HG02759 (cell line): ENCODE results near the gene GJA8.
"Not testable (repeated sequence)": the region's sequence is repeated elsewhere in the genome, so short reads cannot be mapped to it uniquely, and the experiment has no call there.

Experiments
- ATAC-seq: cut with Tn5 transposase; IDR thresholded peaks from one replicate; pipeline ENCODE4 v1.9.1; 2021; ENCODE audit warnings: mild to moderate bottlenecking, moderate library complexity; ENCODE audit not compliant: unreplicated experiment

The GJA8 gene

DNA sequence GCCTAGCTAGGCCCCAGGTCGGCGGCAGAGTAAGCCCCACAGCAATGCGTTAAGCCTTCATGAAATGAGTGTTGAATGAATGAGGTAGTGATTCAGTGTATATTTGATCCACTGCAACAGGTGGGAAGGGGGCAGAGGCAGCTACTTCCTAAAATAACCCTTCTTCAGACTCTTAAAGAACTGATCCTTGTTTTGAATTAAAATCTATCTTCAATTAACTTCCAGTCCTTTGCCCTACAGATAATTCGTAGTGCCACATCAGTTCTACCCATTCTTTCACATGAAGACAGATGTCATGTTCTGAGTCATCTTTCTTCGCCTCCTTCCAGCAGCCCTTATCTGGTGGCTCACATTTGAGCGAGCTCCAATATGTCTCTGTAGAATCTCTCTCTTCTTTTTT, 24.6 kb downstream of the GJA8 start:
- not testable (repeated sequence) for ATAC-seq

DNA sequence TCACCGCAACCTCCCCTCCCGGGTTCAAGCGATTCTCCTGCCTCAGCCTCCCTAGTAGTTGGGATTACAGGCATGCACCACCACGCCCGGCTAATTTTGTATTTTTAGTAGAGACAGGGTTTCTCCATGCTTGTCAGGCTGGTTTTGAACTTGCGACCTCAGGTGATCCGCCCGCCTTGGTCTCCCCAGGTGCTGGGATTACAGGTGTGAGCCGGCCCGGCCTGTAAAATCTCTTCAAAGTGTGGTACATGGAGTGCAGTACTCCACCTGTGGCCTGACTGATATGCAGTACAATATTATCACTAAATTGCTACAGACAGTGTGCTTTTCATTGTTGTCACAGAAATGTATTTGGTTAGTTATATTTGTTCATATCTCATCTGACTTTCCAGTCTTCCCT, 25.1 kb downstream of the GJA8 start:
- ATAC-seq, result not testable (repeated sequence)

- peak; percentile 98 for ATAC-seq
Measured at GRCh38 chr1:147928236-147929132, 25.9 kb downstream of the GJA8 start, which contains the start of gene GPR89B. GPR89B (plus strand) TSS chr1:147928420; CDS start chr1:147928537, 117 bp downstream.

DNA sequence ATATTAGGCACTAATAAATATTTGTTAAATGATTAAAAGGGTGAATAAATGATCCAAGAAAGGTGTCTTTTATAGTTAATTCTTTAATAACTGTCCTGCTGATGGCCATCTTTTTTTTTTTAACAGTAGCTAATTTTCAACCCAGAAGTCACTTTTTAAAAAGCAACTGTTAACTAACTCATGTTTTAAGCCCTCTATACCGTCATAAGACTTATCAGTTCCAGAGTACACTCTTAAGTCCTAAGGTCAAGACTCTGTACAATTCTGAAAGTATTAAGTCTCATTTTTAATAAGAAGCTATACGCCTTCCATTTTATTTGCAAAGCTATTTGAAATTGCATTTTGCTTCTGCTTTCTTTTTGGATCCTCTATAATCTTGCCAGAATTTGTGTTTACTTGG, 28.5 kb downstream of the GJA8 start:
- not testable (repeated sequence) for ATAC-seq

- ATAC-seq, result not testable (repeated sequence)
Measured at GRCh38 chr1:147935296-147935695, 32.7 kb downstream of the GJA8 start.

- ATAC-seq, result not testable (repeated sequence)
Measured at GRCh38 chr1:147940456-147940855, 37.9 kb downstream of the GJA8 start.

DNA sequence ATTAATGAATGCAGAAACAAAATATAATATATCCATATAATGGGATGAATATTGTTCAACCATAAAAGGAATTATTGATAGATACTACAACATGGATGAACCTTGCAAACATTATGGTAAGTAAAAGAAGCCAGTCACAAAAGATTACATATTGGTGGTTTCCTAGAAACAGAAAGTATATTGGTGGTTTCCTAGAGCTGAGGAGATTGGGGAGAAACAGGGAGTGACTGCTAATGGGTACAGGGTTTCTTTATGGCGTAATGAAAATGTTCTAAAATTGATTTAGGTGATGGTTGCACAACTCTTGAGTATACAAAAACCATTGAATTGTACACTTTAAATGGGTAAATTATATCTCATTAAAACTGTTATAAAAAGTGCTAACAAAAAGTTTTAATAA, 40.0 kb downstream of the GJA8 start:
- not testable (repeated sequence) for ATAC-seq

DNA sequence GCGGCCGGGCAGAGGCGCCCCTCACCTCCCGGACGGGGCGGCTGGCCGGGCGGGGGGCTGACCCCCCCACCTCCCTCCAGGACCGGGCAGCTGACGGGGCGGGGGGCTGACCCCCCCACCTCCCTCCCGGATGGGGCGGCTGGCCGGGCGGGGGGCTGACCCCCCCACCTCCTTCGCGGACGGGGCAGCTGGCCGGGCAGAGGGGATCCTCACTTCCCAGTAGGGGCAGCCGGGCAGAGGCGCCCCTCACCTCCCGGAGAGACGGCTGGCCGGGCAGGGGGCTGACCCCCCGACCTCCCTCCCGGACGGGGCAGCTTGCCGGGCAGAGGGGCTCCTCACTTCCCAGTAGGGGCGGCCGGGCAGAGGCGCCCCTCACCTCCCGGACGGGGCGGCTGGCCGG, 46.9 kb downstream of the GJA8 start:
- not testable (repeated sequence) for ATAC-seq
